Epidermal melanocyte (primary cell): Measurements from ENCODE around the gene EDN2.
A peak's percentile ranks its signal among the peaks of the same experiment; 100 is the strongest.

Experiments
- DNase-seq: peaks from one replicate; pipeline ENCODE4 v3.0.0; 2011; ENCODE audit warnings: low spot score; ENCODE audit not compliant: insufficient read length

Gene EDN2

DNA sequence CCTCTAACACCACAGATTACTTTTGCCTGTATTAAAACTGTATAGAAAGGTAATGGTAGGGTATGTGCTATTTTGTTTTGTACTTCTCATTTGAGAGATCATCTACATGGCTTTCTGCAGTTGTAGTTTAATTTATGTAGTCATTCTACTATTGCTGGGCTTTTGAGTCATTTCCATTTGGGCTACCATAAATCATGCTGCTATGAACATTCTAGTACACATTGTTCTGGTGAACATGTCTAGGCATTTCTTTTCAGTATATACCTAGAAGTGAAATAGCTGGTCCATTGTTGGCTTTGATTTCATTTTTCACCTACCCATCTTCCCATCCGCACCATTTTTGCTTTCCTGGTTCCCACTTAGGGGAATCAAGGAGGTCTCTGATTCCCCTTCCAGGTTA is 18.7 kb downstream of the EDN2 start:
- no peak for DNase-seq

DNA sequence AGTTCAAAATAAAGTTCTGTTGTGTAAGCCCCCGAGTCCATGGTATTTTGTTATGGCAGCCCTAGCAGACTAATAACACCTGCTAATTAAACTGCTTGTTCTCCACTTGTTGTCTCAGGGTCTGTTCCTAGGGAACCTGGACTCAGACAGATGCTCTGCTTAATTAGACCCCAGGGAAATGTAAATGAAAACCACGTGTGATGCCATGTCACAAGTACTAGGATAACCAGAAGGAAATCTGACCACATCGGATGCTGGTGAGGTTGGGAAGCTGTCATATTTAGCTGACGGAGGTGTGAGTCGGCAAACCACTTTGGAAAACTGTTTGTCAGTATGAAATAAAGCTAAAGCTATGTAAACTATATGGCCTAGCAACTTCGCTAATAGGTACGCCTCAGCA is 19.6 kb downstream of the EDN2 start:
- no peak for DNase-seq

DNA sequence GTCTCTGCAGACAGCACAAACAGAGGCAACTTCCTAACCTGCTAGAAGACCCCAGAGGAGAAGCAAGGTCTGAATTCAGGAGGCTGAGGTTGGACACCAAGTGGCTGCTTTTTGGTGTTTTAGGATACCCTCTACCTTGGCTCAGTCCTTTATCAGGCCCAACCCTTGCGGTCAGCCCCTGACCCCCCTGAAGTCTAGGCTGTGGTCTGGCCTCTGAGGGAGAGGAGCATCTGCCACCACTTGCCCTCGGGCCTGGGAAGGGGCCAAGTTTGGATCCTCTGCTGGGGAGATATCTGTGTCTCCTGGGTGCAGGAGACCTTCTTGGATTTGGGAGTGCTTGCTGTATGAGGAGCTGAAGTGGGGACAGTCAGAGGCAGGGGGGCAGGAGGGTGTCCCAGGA is 21.0 kb downstream of the EDN2 start:
- no peak for DNase-seq

DNA sequence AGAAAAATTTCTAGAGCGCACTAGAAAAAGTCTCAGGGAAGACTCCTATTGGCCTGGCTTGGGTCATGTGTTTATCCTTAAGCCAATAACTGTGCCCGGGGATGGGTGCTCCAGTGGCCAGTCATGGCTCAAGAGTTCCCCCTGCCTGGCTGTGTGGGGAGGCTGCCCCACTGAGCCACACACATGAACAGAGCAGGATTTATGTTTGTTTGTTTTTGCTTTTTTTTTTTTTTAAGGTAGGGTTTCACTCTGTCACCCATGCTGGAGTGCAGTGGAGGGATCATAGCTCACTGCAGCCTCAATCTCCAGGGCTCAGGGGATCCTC is 21.8 kb downstream of the EDN2 start:
- no peak for DNase-seq

DNA sequence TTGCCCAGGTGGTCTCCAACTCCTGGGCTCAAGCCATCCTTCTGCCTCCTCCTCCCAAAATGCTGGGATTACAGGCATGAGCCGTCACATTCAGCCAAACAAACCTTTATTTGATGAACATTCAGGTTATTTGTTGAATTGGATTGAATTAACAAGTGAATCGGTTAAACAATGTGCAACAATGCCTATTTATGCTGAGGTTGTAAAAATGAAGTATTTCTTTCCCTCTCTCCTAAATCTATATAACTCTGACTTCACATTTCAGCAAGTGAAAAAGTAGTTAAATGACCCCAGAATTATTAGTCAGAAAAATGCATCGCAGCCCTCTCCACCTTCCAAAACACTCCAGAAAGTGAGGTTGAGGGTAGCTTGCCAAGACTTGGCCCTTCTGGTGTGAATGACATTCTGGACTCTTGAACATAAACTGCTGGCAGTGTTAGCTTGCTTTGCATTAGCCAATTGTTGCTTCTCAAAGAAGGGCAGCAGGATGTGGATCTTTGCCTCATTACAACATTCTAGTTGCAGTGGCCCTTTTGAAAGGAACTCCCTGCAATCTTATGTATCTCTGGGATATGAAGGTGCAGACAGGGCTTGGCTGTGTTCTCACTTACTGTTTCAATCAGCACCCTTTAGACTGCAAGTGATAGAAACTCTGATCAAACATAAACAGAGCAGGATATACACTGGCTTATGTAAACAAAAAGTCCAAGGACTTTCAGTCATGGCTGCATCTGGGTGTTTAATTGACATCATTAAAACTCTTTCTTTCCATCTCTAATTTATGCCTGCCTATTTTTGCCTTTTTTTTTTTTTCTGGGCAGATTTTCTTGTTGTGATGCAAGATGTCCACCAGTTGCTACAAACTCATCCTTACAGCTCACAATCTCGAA is 22.4 kb downstream of the EDN2 start:
- no peak for DNase-seq

- DNase-seq = no peak
These were observed 27.5 kb downstream of the EDN2 start for GRCh38 chr1:41456847-41457540.

DNA sequence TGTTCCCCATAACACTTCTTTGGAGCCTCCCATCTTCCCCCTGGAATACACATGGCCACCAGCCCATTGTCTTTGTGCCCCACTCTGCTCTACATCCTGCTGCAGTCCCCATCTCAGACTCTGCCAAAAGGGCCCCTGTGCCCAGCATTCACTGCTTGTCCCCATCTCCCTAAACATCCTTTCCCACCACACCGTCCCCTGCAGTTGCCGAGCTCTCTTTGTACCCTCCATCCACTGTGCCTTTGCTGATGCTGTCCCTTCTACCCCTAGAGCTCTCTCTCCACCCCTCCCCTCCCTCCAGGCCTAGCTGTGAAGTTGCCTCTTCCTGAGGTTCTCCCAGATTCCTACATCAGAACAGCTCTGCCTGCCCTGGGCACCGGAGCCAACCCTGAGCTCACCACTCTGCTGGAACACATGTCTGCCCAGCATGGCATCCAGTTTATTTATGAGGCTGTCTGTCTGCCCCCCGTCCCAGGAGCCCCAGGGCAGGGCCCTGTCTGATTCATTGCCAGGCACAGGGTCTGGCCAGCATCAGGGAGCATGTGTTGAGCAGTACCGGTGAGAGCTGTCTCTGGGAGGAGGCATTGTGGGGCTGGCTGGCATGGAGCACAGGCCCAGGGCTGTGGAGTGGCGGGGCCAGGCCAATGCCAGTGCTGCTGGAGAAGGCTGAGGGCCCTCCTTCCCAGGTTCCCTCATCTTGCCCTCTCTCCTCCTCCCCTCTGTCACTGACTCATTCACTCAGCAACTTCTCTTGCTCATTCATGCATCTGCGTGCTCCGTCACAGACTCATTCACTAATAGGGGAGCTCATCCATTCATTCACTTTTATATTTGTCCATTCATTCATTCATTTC is 28.8 kb downstream of the EDN2 start:
- peak; percentile 53 for DNase-seq

DNA sequence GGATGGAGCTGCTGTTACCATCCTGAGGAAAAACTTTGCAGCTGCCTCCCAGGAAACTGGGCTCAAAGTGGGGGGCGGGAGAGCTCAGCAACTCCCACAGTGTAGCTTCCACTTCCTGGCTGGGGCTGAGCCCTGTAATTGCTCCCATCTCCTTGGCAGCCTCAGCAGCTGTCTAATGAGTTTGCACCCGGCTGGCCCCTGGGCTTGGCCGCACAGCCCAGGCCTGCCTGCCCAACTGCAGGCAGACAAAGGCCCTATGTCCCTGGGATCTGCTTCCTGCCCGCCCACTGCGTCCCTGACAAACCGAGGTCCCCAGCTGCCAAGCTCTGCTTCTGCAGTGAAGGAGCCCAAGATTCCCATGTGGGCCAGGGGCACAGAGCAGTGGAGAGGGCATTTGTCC is 30.1 kb downstream of the EDN2 start:
- DNase-seq = peak; percentile 83

GRCh38 chr1:41452704-41453290 is 31.7 kb downstream of the EDN2 start:
- DNase-seq = no peak

DNA sequence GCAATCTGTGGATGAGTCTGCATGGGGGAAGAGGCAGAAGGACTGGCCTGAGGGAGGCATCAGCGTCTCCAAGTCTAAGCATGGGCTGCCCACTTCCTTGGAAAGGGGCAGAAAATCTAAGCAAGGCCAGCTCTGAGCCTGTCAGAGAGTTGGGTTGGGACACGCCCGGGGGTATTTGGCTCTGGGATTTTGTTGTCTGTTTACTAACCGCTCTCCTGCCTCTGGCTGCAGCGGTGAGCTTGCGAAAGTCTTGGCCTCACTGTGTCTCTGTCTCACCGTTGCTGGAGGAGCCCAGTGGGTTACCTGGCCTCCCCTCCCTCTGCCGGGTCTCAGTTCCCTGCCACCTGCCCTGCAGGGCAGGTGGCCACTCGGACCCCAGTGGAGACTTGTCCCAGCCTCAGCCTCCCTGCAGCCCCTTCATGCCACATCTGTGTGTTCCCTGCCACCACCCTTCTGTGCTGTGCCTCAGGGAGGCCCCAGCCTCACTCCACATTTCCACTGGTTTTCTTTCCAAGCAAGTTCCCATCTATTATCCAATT is 33.7 kb downstream of the EDN2 start:
- DNase-seq = no peak

GRCh38 chr1:41449326-41449921 is 35.1 kb downstream of the EDN2 start:
- no peak for DNase-seq

- no peak for DNase-seq
These were observed 35.7 kb downstream of the EDN2 start for GRCh38 chr1:41448821-41449220.

DNA sequence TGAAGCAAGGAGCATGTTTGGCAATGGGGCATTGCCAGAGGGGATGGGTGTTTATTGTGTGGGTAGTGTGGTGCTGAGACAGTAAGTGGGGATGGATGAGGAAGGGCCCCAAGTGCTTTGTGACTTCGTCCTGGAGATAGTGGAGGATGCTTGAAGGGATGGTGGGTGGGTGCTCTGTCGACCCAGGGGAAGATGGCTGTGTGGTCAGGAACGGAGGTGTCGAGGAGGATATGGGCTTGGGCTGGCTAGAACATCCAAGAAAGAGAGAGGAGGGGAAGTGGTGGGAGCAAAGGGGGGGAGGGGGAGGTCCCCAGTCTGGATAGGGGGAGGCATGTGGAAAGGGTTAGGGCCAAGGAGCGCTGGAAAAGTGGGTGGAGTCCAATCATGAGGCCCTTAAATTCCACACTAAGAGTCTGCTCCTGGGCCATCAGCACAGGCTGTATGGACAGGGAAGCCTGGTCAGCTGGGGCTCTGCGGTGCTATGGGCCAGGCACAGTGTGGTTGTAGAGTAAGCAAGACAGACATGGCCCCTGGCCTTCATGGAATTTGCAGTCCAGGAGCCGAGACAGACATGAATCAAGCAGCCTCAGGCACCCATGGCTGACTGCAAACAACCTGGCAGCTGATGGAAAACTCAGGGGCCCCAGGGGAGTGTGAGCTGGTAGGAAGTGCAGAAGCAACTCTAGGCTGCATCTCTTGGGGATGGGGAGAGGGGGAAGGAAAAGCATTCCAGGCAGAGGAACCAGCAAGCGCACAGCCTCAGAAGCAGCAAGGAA is 36.3 kb downstream of the EDN2 start:
- no peak for DNase-seq

- no peak for DNase-seq
These were observed 37.5 kb downstream of the EDN2 start for GRCh38 chr1:41446851-41447610.

- no peak for DNase-seq
These were observed 39.7 kb downstream of the EDN2 start for GRCh38 chr1:41444785-41445184.

GRCh38 chr1:41444246-41444645 is 40.2 kb downstream of the EDN2 start:
- DNase-seq = no peak

- no peak for DNase-seq
These were observed 41.7 kb downstream of the EDN2 start for GRCh38 chr1:41442697-41443251.

- DNase-seq = no peak
These were observed 44.0 kb downstream of the EDN2 start for GRCh38 chr1:41440321-41441085.
